SHP77 (cell line): Measurements from ENCODE around the gene SUN1.
"Not testable (repeated sequence)": the region's sequence is repeated elsewhere in the genome, so short reads cannot be mapped to it uniquely, and the experiment has no call there.

Source experiments
- DNase-seq, 2 experiments: peaks; one replicate each; lab custom pipeline; 2025; lab: John Stamatoyannopoulos, UW

Gene SUN1

GRCh38 chr7:857661-858060 is 25.4 kb downstream of the SUN1 start:
- no peak for DNase-seq

- DNase-seq: no peak
Measured at GRCh38 chr7:859359-860030, 27.2 kb downstream of the SUN1 start.

DNA sequence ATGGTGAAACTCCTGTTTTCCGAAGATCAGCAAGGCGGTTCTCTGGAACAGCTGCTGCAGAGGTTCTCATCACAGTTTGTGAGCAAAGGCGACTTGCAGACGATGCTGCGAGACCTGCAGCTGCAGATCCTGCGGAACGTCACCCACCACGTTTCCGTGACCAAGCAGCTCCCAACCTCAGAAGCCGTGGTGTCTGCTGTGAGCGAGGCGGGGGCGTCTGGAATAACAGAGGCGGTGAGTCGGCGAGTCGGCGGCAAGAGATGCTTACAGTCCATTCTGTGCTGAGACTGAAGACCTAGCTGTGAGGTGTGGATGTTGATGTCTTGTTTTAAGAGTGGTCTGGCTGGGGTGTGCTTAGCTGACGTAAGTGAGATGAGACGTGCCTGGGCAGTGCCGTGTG is 27.9 kb downstream of the SUN1 start:
- DNase-seq: no peak

DNA sequence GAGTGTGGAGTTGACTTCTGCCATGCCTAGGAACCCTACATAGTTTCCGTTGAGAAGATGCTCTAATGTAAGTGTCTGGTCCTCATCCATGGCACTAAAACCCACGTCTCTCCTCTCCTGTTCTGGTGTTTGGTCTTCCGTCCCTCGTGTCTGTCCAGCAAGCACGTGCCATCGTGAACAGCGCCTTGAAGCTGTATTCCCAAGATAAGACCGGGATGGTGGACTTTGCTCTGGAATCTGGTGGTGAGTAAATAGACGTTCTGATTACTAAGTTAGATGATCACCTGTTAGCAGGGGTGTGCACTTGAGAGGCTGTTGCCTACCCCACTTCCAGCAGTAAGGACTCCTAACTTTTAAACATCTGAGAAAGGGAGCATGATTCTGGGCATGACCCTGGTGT is 28.9 kb downstream of the SUN1 start:
- DNase-seq: no peak

DNA sequence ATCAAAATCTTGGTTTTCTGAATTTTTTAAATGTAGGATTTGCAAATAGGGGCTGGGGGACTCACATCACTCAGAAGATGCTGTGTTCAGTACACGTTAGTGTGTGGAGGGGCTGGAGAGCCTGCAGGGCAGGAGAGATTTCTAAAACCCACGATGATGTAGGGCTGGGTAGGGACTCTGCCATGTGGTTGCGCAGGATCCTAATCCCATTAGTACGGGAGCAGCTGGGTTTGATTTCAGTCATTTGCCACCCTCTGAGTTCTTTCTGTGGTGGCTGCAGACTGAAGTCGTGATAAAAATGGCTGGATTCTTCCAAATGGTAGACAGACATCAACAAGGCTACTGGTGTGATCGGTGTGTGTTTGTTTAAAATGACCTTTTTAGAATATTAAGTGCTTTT is 29.9 kb downstream of the SUN1 start:
- DNase-seq: no peak

DNA sequence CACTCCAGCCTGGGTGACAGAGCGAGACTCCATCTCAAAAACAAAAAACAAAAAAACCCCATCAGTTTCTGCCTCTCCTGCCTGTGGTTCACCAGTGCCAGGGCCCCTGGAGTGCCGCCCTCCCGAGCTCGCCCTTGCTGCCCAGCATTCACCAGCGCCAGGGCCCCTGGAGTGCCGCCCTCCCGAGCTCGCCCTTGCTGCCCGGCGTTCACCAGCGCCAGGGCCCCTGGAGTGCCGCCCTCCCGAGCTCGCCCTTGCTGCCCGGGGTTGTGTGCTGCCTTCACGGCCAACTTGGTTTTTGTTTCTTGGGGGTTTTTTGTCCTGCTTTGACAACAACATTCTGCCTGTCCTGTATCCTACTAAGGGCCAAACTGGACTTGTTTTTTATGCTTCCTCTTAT is 30.8 kb downstream of the SUN1 start:
- DNase-seq: no peak

- no peak for DNase-seq
Measured at GRCh38 chr7:865921-866320, 33.6 kb downstream of the SUN1 start.

- no peak for DNase-seq
Measured at GRCh38 chr7:867001-867405, 34.7 kb downstream of the SUN1 start.

DNA sequence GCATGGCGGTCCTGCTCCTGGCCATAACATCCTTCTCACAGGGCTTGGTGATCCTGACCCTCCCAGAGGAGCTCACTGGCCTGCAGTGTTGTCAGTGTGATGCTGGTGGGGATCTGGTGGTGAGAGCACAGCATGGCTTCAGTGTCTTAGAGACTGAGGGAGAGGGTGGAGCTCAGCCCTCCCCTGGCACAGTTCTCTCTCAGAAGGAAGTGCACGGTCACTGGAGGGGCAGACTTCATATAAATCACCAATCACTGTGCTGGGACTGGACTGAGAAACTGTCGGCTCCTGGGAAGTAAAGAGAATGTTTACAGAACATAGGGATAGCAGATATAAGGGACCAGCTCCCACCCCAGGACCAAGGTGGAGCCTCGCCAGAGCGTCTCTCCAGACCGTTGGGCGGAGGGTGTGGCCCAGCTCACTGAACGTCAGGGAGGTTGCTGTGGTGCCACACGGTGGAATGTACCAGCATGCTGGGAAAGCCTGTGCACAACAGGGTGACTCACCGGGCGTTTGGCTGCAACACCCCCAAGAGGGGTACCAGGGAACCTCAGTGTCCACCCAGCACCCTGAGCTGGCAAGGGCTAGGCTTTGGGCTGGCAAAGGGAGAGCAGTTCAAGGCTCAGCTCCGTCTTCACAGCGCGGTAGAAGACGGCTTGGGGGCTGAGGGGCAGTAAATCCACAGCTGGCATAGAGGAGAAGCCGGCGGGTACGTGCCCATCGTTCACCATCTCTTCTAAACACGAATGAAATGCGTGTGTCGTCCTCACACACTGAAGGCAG is 35.3 kb downstream of the SUN1 start:
- no peak for DNase-seq

DNA sequence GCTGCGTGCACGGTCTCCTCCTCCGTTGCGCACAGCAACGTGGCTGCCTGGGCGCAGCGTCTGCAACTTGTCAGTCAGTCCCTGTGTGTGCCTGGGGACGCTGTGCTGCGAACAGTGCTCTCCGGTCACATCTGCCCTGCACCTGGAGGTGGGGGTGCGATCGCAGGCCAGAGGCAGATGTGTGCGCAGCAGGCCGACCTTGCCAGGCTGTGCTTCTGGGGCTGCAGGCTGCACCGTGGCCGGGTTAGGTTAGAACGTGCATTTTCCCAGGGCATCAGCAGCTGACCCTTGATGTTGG is 35.9 kb downstream of the SUN1 start:
- DNase-seq: no peak

GRCh38 chr7:869348-869747 is 37.1 kb downstream of the SUN1 start:
- DNase-seq: no peak

DNA sequence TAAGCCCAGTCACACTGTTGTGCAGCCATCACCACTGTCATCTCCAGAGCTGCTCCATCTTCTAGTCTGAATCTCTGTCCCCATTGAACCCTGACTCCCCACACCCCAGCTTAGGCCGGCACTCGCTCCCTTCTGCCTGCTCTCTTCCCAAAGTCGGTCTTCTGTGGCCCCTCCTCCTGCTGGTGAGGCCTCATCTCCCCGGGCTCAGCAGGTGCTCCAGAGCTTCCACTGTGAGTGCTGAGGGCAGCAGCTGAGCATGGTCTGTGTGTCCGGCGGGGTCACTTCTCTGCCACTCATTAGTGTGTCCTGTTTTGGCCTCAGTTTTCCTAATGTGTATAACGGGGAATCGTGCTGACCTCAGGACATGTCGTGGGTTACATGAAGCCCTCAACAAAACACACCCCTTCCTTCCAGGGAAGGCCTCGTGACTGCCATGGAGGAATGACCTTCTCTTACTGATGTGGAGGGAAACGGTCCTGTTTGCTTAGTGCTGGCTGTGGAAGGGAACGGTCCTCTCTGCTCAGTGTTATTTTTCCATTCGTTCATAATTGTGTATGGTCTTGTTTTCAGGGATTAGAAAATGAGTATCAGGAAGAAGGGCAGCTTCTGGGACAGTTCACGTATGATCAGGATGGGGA is 39.7 kb downstream of the SUN1 start:
- no peak for DNase-seq

DNA sequence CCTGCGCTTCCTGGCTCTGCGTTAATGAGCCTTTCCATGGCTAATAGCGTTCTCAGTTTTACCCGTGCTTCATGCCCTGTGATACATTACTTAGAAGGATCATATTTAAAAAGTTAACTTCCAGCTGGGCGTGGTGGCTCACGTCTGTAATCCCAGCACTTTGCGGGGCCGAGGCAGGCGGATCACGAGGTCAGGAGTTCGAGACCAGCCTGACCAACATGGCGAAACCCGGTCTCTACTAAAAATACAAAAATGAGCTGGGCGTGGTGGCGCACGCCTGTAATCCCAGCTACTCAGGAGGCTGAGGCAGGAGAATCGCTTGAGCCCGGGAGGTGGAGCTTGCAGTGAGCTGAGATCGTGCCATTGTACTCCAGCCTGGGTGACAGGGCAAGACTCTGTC is 40.4 kb downstream of the SUN1 start:
- not testable (repeated sequence) for DNase-seq

DNA sequence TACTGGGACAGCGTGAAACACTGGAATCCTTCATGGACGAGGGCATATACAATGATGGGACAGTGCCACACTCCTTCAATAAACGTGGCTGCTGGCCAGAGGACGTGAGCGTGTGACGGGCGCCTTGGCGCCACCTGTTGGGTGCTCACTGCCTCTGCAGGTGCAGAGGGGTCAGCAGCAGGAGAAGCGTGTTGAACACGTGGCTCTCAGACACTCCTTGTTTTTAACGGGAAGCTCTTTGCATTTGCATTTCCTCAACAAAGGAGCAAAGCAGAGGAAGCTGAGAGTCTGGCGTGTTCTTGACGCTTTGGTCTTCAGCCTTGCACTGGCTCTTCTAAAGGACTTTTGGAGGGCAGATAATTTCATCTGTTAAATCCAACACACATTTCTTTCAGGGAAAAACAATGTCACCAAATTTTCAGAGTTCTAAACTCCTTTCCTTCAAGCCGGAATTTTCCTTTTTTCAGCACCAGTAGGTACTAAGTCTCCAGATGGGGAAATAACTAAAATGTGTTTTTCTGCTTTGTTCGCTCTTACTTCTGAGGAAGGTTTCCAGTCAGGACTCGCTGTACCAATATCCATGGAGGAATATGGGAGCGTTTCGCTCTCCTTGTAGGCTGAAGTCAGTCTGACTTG is 41.2 kb downstream of the SUN1 start:
- peak; percentile 87 to 91 for DNase-seq

GRCh38 chr7:874031-874749 is 41.9 kb downstream of the SUN1 start:
- no peak for DNase-seq

DNA sequence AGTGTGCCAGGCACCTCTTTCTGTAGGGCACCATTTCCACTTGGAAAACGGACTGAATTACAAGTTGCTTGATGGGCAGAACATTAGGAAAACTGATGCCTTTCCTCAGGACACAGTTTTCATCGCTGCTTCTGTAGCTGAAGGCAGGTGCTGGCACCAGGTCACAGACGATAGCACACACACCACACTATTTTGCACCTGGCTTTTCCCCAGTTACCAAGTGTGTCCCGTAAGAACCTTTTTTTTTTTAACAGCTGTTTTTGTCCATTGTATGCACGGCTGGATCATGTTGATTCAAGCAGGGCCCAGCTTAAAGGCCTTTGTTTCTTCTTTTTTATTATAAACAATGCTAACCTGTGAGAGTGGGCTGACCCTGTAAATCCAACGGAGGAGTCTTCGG is 42.8 kb downstream of the SUN1 start:
- peak; percentile 37 to 67 for DNase-seq

- no peak for DNase-seq
Measured at GRCh38 chr7:875476-876076, 43.3 kb downstream of the SUN1 start.

- peak; percentile 98 to 99 for DNase-seq
Measured at GRCh38 chr7:876077-876971, 44.0 kb downstream of the SUN1 start, which contains the start of gene GET4. GET4 (plus strand) TSS chr7:876554; CDS start chr7:876646, 92 bp downstream.

DNA sequence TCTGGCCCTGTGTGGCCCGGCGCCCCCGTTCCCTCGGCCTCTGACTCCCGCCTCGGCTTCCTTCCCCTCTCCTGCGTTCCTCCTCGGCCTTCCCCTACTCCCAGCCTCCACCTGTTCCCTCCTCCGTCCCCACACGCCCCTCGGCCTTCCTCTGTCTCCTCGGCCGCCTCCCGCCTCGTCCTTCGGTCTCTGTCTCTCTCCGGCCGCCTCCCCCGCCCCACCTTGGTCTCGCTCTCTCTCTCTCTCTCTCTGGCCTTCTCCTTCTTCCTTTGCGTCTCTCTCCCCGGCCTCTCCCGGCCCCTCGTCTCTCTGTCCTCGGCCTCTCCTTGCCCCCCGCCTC is 44.7 kb downstream of the SUN1 start:
- DNase-seq: peak in 1 of 2 experiments; percentile 73

- DNase-seq: peak in 1 of 2 experiments; percentile 37
Measured at GRCh38 chr7:877312-878232, 45.3 kb downstream of the SUN1 start.
